DMS79 (cell line): ENCODE data around the gene OGDH.

Experiments
- DNase-seq: peaks from one replicate; lab custom pipeline; 2025; lab: John Stamatoyannopoulos, UW

Gene OGDH

GRCh38 chr7:44637788-44638594 is 31.6 kb downstream of the OGDH start:
- no peak for DNase-seq

GRCh38 chr7:44638611-44639557 is 32.5 kb downstream of the OGDH start:
- DNase-seq = peak; percentile 80

- DNase-seq = peak; percentile 80
These were observed 33.4 kb downstream of the OGDH start for GRCh38 chr7:44639671-44640321.

GRCh38 chr7:44643206-44643605 is 36.8 kb downstream of the OGDH start:
- no peak for DNase-seq

- no peak for DNase-seq
These were observed 38.8 kb downstream of the OGDH start for GRCh38 chr7:44645254-44645653.

GRCh38 chr7:44645696-44646095 is 39.3 kb downstream of the OGDH start:
- no peak for DNase-seq

GRCh38 chr7:44646176-44646920 is 39.9 kb downstream of the OGDH start:
- no peak for DNase-seq

- no peak for DNase-seq
These were observed 40.7 kb downstream of the OGDH start for GRCh38 chr7:44646921-44647636.

- peak; percentile 21 for DNase-seq
These were observed 41.7 kb downstream of the OGDH start for GRCh38 chr7:44647981-44648714.

GRCh38 chr7:44650242-44650641 is 43.8 kb downstream of the OGDH start:
- no peak for DNase-seq

GRCh38 chr7:44650772-44651171 is 44.3 kb downstream of the OGDH start:
- no peak for DNase-seq

- no peak for DNase-seq
These were observed 46.1 kb downstream of the OGDH start for GRCh38 chr7:44652535-44652934.

- no peak for DNase-seq
These were observed 47.9 kb downstream of the OGDH start for GRCh38 chr7:44654255-44654796.

- DNase-seq = no peak
These were observed 48.9 kb downstream of the OGDH start for GRCh38 chr7:44655341-44655740.

GRCh38 chr7:44658979-44659378 is 52.6 kb downstream of the OGDH start:
- no peak for DNase-seq

GRCh38 chr7:44661233-44661632 is 54.8 kb downstream of the OGDH start:
- no peak for DNase-seq

- DNase-seq = no peak
These were observed 58.5 kb downstream of the OGDH start for GRCh38 chr7:44664780-44665461.

- DNase-seq = no peak
These were observed 59.2 kb downstream of the OGDH start for GRCh38 chr7:44665531-44666213.

- no peak for DNase-seq
These were observed 60.1 kb downstream of the OGDH start for GRCh38 chr7:44666566-44666965.
